ENCODE data around the gene FAM124B.

DNA sequence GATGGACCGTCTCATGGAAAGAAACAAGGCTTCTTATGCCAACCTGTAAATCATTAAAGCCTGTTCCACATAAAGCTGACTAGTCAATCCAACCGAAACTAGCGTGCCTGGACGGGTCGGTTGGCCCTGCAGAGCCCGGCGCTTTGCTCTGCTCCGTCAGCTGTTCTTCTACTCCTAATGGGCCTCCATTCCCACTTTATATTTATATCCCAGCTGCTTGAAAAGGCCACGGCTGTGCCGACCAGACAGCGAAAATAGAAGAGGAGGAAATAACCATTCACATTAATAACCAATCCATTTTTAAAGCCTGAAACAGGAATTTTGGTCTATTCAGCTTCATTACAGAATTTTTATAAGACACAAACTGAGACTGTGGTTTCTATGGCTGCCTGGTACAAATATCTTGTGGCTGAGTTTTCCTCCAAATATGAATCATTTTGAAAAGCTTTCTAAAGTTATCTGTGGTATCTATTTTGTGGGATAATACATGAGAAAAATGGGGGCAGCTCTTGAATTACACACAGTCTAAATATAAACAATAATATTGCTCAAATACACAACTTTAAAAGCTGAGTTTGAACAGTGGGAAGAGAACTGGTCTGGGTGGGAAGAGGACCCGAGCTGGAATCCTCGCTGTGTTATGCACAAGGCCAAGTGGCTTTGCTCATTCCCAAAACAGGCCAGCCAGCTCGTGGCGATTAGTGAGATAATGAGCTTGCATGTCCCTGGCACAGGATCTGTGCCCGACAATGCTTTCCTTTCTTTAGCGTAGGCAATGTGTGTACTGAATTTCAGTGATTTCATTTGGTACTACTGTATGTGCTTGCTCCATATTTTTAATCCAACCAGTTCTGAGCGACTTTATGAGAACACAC is 10.5 kb upstream of the FAM124B start:
- TF ChIP-seq CTCF (IDR thresholded peaks at IDR 0.05), result no peak
- TF ChIP-seq EZH2 (IDR thresholded peaks at IDR 0.05; ENCODE audit: borderline replicate concordance, insufficient read depth, low read depth, low read length, poor library complexity, severe bottlenecking), result no peak

Measured in B cell (primary cell).